ENCODE results near the gene ARMC8. TPM values are rescaled to one million over a fixed set of nuclear protein-coding genes. Genes with fewer than 3 reads are reported as not detected.

ARMC8 gene
- total RNA-seq, 1 experiment from 2014 or later: 30.2 TPM

DNA sequence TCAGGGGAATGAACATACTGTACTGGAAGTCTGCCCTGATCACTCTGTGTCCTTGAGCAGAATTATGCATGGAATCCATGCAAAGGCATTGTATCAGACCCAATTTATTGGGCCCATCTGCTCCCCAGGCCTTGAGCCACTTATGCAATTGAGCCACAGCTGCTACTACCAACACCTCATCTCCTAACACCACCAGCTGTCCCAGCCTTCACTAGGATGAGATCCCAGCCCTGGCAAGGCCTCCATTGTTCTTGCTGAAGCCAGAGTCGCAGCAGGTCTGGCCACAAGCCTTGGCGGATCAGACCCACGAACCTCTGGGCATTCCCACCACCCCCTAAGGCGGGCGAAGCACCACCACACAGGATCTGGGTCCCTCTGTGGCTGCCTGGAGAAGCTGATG is 151.7 kb downstream of the ARMC8 start:
- Histone ChIP-seq H3K9me3 (no peaks in the 10 kb centered on the region), H3K4me3 (no peak overlapping the region), H3K36me3 (no peaks in the 10 kb centered on the region), H3K27me3 (peaks cover 11% of the 10 kb centered on the region)
- no peak for DNase-seq

DNA sequence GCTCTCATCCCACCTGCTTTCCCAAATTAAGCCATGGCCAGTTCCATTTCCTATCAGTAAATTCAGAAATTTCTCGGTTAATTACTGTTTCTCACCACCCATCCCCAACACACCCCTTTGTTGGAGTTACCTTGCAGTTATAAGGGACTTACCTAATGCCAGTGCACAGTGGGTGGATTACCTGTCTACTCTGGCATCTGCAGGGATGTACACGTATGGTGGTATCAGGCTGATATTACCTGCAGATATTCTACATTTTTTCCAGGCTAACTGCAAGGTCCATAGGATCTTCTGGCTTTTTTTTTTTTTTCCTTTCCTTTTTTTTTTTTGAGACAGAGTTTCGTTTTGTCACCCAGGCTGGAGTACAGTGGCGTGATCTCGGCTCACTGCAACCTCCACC is 153.4 kb downstream of the ARMC8 start:
- no peaks in the 10 kb centered on the region for H3K9me3 ChIP-seq
- H3K36me3 ChIP-seq: no peaks in the 10 kb centered on the region
- no peaks in the 10 kb centered on the region for H3K27me3 ChIP-seq
- no peak overlapping the region for H3K4me3 ChIP-seq
- no peak for DNase-seq

DNA sequence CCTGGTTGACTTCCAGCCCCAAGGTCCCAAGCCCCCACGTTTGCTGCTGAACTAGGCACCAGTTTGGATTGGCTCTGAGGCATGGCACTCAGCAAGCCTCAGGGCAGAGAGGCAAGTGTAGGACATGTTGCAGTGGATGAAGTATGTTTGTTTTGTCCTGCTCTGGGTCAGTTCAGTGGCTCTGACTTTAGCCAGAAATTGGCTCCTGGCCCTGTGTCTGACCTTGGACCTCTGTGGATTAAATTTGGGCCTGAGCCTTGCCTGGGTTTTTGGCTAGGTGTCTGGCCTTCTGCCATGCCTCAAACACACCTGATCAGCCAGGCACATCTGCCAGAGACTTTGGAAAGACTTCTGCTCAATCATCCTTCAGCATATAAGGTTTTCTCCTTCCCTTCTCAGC is 157.7 kb downstream of the ARMC8 start:
- H3K27me3 ChIP-seq: no peaks in the 10 kb centered on the region
- no peaks in the 10 kb centered on the region for H3K36me3 ChIP-seq
- 0 out of 2 replicates have a peak, but pooled peaks cover 2% of the 10 kb centered on the region for H3K9me3 ChIP-seq
- no peak overlapping the region for H3K4me3 ChIP-seq
- no peak for DNase-seq

Other genes with a start within 250 kb of the ARMC8 start
- gene CLDN18, start 177.1 kb upstream of the ARMC8 start, total RNA-seq (2014; rRNA removed; shearing (Covaris generic); ENCODE audit: low replicate concordance): not detected in 2 replicates
- 14.9 and 20.1 TPM in 2 replicates for gene DZIP1L, start 71.7 kb upstream of the ARMC8 start, total RNA-seq (2014; rRNA removed; shearing (Covaris generic); ENCODE audit: low replicate concordance)
- gene A4GNT, start 54.9 kb upstream of the ARMC8 start, total RNA-seq (2014; rRNA removed; shearing (Covaris generic); ENCODE audit: low replicate concordance): not detected in 2 replicates
- gene DBR1, start 12.4 kb upstream of the ARMC8 start, total RNA-seq (2014; rRNA removed; shearing (Covaris generic); ENCODE audit: low replicate concordance): 19.2 and 29.5 TPM in 2 replicates
- gene NME9, start 142.6 kb downstream of the ARMC8 start, total RNA-seq (2014; rRNA removed; shearing (Covaris generic); ENCODE audit: low replicate concordance): 3.1 TPM in 1 of 2 replicates, not detected in the other
- 11.0 and 23.4 TPM in 2 replicates for gene MRAS, start 161.3 kb downstream of the ARMC8 start, total RNA-seq (2014; rRNA removed; shearing (Covaris generic); ENCODE audit: low replicate concordance)
- gene ESYT3, start 247.3 kb downstream of the ARMC8 start, total RNA-seq (2014; rRNA removed; shearing (Covaris generic); ENCODE audit: low replicate concordance): 0.23 and 0.89 TPM in 2 replicates